GOT3 (cell line): ENCODE data around the gene SURF1.
A peak's percentile ranks its signal among the peaks of the same experiment; 100 is the strongest.
"Not testable (repeated sequence)": the region's sequence is repeated elsewhere in the genome, so short reads cannot be mapped to it uniquely, and the experiment has no call there.

Experiments
- DNase-seq: peaks from one replicate; lab custom pipeline; 2025; ENCODE audit warnings: mixed read lengths; lab: John Stamatoyannopoulos, UW

The SURF1 gene

GRCh38 chr9:133356391-133357091, at the start of gene SURF1, which contains the start of gene SURF2:
Gene SURF1 (minus strand): TSS chr9:133356487. CDS start chr9:133356453, 34 bp downstream.
Gene SURF2 (plus strand): TSS chr9:133356550. CDS start chr9:133356593, 43 bp downstream.
- peak; percentile 47 for DNase-seq

- no peak for DNase-seq
These were observed 49.5 kb upstream of the SURF1 start for GRCh38 chr9:133405508-133406438.

- DNase-seq: no peak
These were observed 48.2 kb upstream of the SURF1 start for GRCh38 chr9:133404454-133405002.

- no peak for DNase-seq
These were observed 47.6 kb upstream of the SURF1 start for GRCh38 chr9:133403766-133404453.

- DNase-seq: no peak
These were observed 46.4 kb upstream of the SURF1 start for GRCh38 chr9:133402689-133403088.

- no peak for DNase-seq
These were observed 45.3 kb upstream of the SURF1 start for GRCh38 chr9:133401588-133401987.

GRCh38 chr9:133400292-133400691, 44.0 kb upstream of the SURF1 start:
- no peak for DNase-seq

- no peak for DNase-seq
These were observed 41.6 kb upstream of the SURF1 start for GRCh38 chr9:133397895-133398294.

- DNase-seq: no peak
These were observed 41.1 kb upstream of the SURF1 start for GRCh38 chr9:133397370-133397769.

- no peak for DNase-seq
These were observed 40.7 kb upstream of the SURF1 start for GRCh38 chr9:133396952-133397351.

GRCh38 chr9:133394687-133395271, 38.5 kb upstream of the SURF1 start:
- DNase-seq: no peak

- no peak for DNase-seq
These were observed 37.1 kb upstream of the SURF1 start for GRCh38 chr9:133393399-133393798.

- DNase-seq: not testable (repeated sequence)
These were observed 36.0 kb upstream of the SURF1 start for GRCh38 chr9:133392308-133392707.

- DNase-seq: not testable (repeated sequence)
These were observed 35.2 kb upstream of the SURF1 start for GRCh38 chr9:133391449-133391848.

- no peak for DNase-seq
These were observed 34.4 kb upstream of the SURF1 start for GRCh38 chr9:133390713-133391112.

GRCh38 chr9:133389562-133389961, 33.3 kb upstream of the SURF1 start:
- DNase-seq: no peak

- no peak for DNase-seq
These were observed 32.8 kb upstream of the SURF1 start for GRCh38 chr9:133389025-133389557.

GRCh38 chr9:133387680-133388079, 31.4 kb upstream of the SURF1 start:
- DNase-seq: no peak

GRCh38 chr9:133386338-133386737, 30.1 kb upstream of the SURF1 start:
- DNase-seq: no peak

- DNase-seq: no peak
These were observed 29.2 kb upstream of the SURF1 start for GRCh38 chr9:133385452-133385851.

GRCh38 chr9:133384736-133385321, 28.5 kb upstream of the SURF1 start:
- no peak for DNase-seq
